HS-27A (cell line): Measurements from ENCODE around the gene HECTD4.

Experiments
- DNase-seq: peaks from one replicate; pipeline ENCODE4 v3.0.0-alpha.2; 2012; ENCODE audit warnings: low read depth, missing footprints

The HECTD4 gene

GRCh38 chr12:112176321-112177010 lies 205.8 kb downstream of the HECTD4 start:
- no peak for DNase-seq

GRCh38 chr12:112175361-112176155 lies 206.7 kb downstream of the HECTD4 start:
- no peak for DNase-seq

GRCh38 chr12:112172556-112173324 lies 209.5 kb downstream of the HECTD4 start:
- DNase-seq = no peak

- no peak for DNase-seq
Observed at GRCh38 chr12:112170971-112171596, 211.1 kb downstream of the HECTD4 start.

- no peak for DNase-seq
Observed at GRCh38 chr12:112170376-112170775, 211.9 kb downstream of the HECTD4 start.

GRCh38 chr12:112169966-112170365 lies 212.3 kb downstream of the HECTD4 start:
- no peak for DNase-seq

- DNase-seq = no peak
Observed at GRCh38 chr12:112169161-112169872, 212.9 kb downstream of the HECTD4 start.

GRCh38 chr12:112168561-112168971 lies 213.7 kb downstream of the HECTD4 start:
- DNase-seq = no peak

- no peak for DNase-seq
Observed at GRCh38 chr12:112167718-112168525, 214.3 kb downstream of the HECTD4 start.

GRCh38 chr12:112167031-112167461 lies 215.2 kb downstream of the HECTD4 start:
- DNase-seq = no peak

GRCh38 chr12:112166051-112167015 lies 215.9 kb downstream of the HECTD4 start:
- DNase-seq = no peak

- DNase-seq = no peak
Observed at GRCh38 chr12:112165624-112166023, 216.6 kb downstream of the HECTD4 start.

- DNase-seq = no peak
Observed at GRCh38 chr12:112164011-112164660, 218.1 kb downstream of the HECTD4 start.

- no peak for DNase-seq
Observed at GRCh38 chr12:112163471-112163991, 218.7 kb downstream of the HECTD4 start.

- DNase-seq = no peak
Observed at GRCh38 chr12:112163056-112163455, 219.2 kb downstream of the HECTD4 start.

- DNase-seq = no peak
Observed at GRCh38 chr12:112162241-112162790, 219.9 kb downstream of the HECTD4 start.

- DNase-seq = no peak
Observed at GRCh38 chr12:112161711-112162110, 220.5 kb downstream of the HECTD4 start.

GRCh38 chr12:112160611-112161010 lies 221.6 kb downstream of the HECTD4 start:
- no peak for DNase-seq
